WTC11 (cell line): Measurements from ENCODE around the gene ZNF578. TPM values are rescaled to one million over a fixed set of nuclear protein-coding genes. Genes with fewer than 3 reads are reported as not detected.

Experiments
- ATAC-seq: fragments of 200-7000 bp; cut with Tn5 transposase; 2 replicates; pipeline ENCODE4 v1.10.0; 2021; ENCODE audit warnings: mild to moderate bottlenecking, moderate library complexity
- CTCF ChIA-PET: fragments of 300-600 bp; sonication (Branson Sonifier 250); formaldehyde crosslinking; loops from one replicate; lab custom pipeline; 2021; ENCODE audit warnings: antibody characterized with exemption; lab: Charles Lee
- POLR2A ChIA-PET: fragments of 350-600 bp; sonication (Branson Sonifier 250); formaldehyde crosslinking; loops from one replicate; lab custom pipeline; 2021; ENCODE audit warnings: antibody characterized with exemption; lab: Charles Lee
- DNase-seq: peaks from one replicate; pipeline ENCODE4 v3.0.0; 2021; ENCODE audit warnings: low spot score
- H3K27ac Mint-ChIP-seq: 2 replicates; pipeline ENCODE4 v1.8.0; 2021; ENCODE audit warnings: mixed read lengths
- H3K27me3 Mint-ChIP-seq: 2 replicates; pipeline ENCODE4 v1.8.0; 2021; ENCODE audit warnings: low read depth, mild to moderate bottlenecking, moderate library complexity, mixed read lengths
- H3K36me3 Mint-ChIP-seq: 2 replicates; pipeline ENCODE4 v1.8.0; 2021; ENCODE audit warnings: mixed read lengths
- H3K4me1 Mint-ChIP-seq: 2 replicates; pipeline ENCODE4 v1.8.0; 2022; ENCODE audit warnings: mixed read lengths
- H3K4me3 Mint-ChIP-seq: 2 replicates; pipeline ENCODE4 v1.8.0; 2021; ENCODE audit warnings: mild to moderate bottlenecking, moderate library complexity, mixed read lengths
- H3K9me3 Mint-ChIP-seq: 2 replicates; pipeline ENCODE4 v1.8.0; 2021; ENCODE audit warnings: mixed read lengths
- ATF3 ChIP-seq: sonication (generic); formaldehyde crosslinking; conservative IDR thresholded peaks from 2 replicates; pipeline ENCODE4 v1.8.1; 2022; ENCODE audit warnings: mild to moderate bottlenecking, missing genetic modification reagents
- CBFB ChIP-seq: sonication (generic); formaldehyde crosslinking; IDR thresholded peaks from 2 replicates; pipeline ENCODE4 v1.8.1; 2022; ENCODE audit warnings: mild to moderate bottlenecking, low read depth, missing genetic modification reagents
- CDX4 ChIP-seq: fragments of 250-450 bp; sonication (Bioruptor Pico); IDR thresholded peaks from 2 replicates; pipeline ENCODE4 v1.9.0; 2021; ENCODE audit warnings: moderate library complexity, mild to moderate bottlenecking, inconsistent platforms, borderline replicate concordance
- FOXP1 ChIP-seq: sonication (generic); formaldehyde crosslinking; IDR thresholded peaks from 2 replicates; pipeline ENCODE4 v1.8.0; 2022; ENCODE audit warnings: missing genetic modification reagents, mild to moderate bottlenecking, moderate library complexity, borderline replicate concordance
- GABPB1 ChIP-seq: sonication (generic); formaldehyde crosslinking; IDR thresholded peaks from 2 replicates; pipeline ENCODE4 v1.8.1; 2023; ENCODE audit warnings: mild to moderate bottlenecking, missing genetic modification reagents
- GTF2I ChIP-seq: fragments of 250-450 bp; sonication (Bioruptor Pico); conservative IDR thresholded peaks from 2 replicates; pipeline ENCODE4 v1.4.0; 2021; ENCODE audit warnings: mild to moderate bottlenecking
- JAZF1 ChIP-seq: fragments of 250-450 bp; sonication (Bioruptor Pico); IDR thresholded peaks from 2 replicates; pipeline ENCODE4 v1.9.0; 2021; ENCODE audit warnings: moderate library complexity, mild to moderate bottlenecking, inconsistent platforms
- MYBL2 ChIP-seq: sonication (generic); formaldehyde crosslinking; IDR thresholded peaks from 2 replicates; pipeline ENCODE4 v1.8.1; 2023; ENCODE audit warnings: mild to moderate bottlenecking, moderate library complexity, missing genetic modification reagents
- NFYB ChIP-seq: sonication (generic); formaldehyde crosslinking; conservative IDR thresholded peaks from 2 replicates; pipeline ENCODE4 v1.8.0; 2022; ENCODE audit warnings: low read depth, missing genetic modification reagents
- SOX15 ChIP-seq: fragments of 250-450 bp; sonication (Bioruptor Pico); IDR thresholded peaks from 2 replicates; pipeline ENCODE4 v1.9.0; 2021; ENCODE audit warnings: mild to moderate bottlenecking
- TCF7 ChIP-seq: sonication (generic); formaldehyde crosslinking; IDR thresholded peaks from 2 replicates; pipeline ENCODE4 v1.8.0; 2022; ENCODE audit warnings: mild to moderate bottlenecking, low read depth, missing genetic modification reagents, moderate library complexity
- TEAD4 ChIP-seq: sonication (generic); formaldehyde crosslinking; IDR thresholded peaks from 2 replicates; pipeline ENCODE4 v1.8.0; 2022; ENCODE audit warnings: mild to moderate bottlenecking, missing genetic modification reagents
- TP53 ChIP-seq: sonication (generic); formaldehyde crosslinking; IDR thresholded peaks from 2 replicates; pipeline ENCODE4 v1.8.1; 2023; ENCODE audit warnings: mild to moderate bottlenecking, missing genetic modification reagents
- USF1 ChIP-seq: sonication (generic); formaldehyde crosslinking; IDR thresholded peaks from 2 replicates; pipeline ENCODE4 v1.8.0; 2022; ENCODE audit warnings: mild to moderate bottlenecking, missing genetic modification reagents
- ZMAT4 ChIP-seq: fragments of 250-450 bp; sonication (Bioruptor Pico); IDR thresholded peaks from 2 replicates; pipeline ENCODE4 v1.9.0; 2021; ENCODE audit warnings: mild to moderate bottlenecking
- ZNF232 ChIP-seq: sonication (generic); formaldehyde crosslinking; IDR thresholded peaks from 2 replicates; pipeline ENCODE4 v1.8.0; 2022; ENCODE audit warnings: mild to moderate bottlenecking, missing genetic modification reagents
- ZNF263 ChIP-seq: sonication (generic); formaldehyde crosslinking; IDR thresholded peaks from 2 replicates; pipeline ENCODE4 v1.8.1; 2022; ENCODE audit warnings: low read depth, mild to moderate bottlenecking, moderate library complexity, missing genetic modification reagents
- total RNA-seq: library from RNA; stranded (reverse); gene quantifications from 3 replicates; pipeline ENCODE4 v1.2.3, GENCODE V29; 2021
- TF ChIP-seq, protein P1 (sequence below): sonication (generic); formaldehyde crosslinking; IDR thresholded peaks from 2 replicates; pipeline ENCODE4 v1.8.0; 2022; ENCODE audit warnings: missing genetic modification reagents
- TF ChIP-seq, protein P2 (sequence below): fragments of 200-600 bp; IDR thresholded peaks from 2 replicates; pipeline ENCODE4 v1.8.0; 2022; ENCODE audit warnings: antibody characterized with exemption
- TF ChIP-seq, protein P3 (sequence below): sonication (generic); formaldehyde crosslinking; IDR thresholded peaks from 2 replicates; pipeline ENCODE4 v1.8.1; 2023; ENCODE audit warnings: mild to moderate bottlenecking, missing genetic modification reagents

Gene ZNF578
- total RNA-seq, 1 experiment from 2014 or later: 26.6 TPM

GRCh38 chr19:52527956-52528351 lies 74.6 kb downstream of the ZNF578 start:
- POLR2A ChIA-PET: no interaction called here
- ATAC-seq: peak; percentile 10
- Mint-ChIP-seq H3K36me3 (peaks cover 4% of the 10 kb centered on the region; the same call in 1 of the 2 replicates), H3K4me1 (peaks cover 33% of the 10 kb centered on the region), H3K27ac (peak overlapping the region; percentile 42), H3K9me3 (no peaks in the 10 kb centered on the region), H3K27me3 (no peaks in the 10 kb centered on the region), H3K4me3 (peak overlapping the region; percentile 97)
- peak; percentile 41 for DNase-seq
- peak; percentile 60; the same call in 1 of the 2 replicates for TF ChIP-seq MYBL2
- 0 out of 2 replicates have a peak, but pooled peaks have one; percentile 27 for TF ChIP-seq FOXP1 (CRISPR knock-in tag)
- no peak for TF ChIP-seq TCF7 (CRISPR knock-in tag)
- no peak for TF ChIP-seq GTF2I (CRISPR knock-in tag)
- TF ChIP-seq GABPB1 (CRISPR knock-in tag): 0 out of 2 replicates have a peak, but pooled peaks have one; percentile 8
- 0 out of 2 replicates have a peak, but pooled peaks have one; percentile 31 for TF ChIP-seq TP53 (CRISPR knock-in tag)
- TF ChIP-seq, protein P1, sequence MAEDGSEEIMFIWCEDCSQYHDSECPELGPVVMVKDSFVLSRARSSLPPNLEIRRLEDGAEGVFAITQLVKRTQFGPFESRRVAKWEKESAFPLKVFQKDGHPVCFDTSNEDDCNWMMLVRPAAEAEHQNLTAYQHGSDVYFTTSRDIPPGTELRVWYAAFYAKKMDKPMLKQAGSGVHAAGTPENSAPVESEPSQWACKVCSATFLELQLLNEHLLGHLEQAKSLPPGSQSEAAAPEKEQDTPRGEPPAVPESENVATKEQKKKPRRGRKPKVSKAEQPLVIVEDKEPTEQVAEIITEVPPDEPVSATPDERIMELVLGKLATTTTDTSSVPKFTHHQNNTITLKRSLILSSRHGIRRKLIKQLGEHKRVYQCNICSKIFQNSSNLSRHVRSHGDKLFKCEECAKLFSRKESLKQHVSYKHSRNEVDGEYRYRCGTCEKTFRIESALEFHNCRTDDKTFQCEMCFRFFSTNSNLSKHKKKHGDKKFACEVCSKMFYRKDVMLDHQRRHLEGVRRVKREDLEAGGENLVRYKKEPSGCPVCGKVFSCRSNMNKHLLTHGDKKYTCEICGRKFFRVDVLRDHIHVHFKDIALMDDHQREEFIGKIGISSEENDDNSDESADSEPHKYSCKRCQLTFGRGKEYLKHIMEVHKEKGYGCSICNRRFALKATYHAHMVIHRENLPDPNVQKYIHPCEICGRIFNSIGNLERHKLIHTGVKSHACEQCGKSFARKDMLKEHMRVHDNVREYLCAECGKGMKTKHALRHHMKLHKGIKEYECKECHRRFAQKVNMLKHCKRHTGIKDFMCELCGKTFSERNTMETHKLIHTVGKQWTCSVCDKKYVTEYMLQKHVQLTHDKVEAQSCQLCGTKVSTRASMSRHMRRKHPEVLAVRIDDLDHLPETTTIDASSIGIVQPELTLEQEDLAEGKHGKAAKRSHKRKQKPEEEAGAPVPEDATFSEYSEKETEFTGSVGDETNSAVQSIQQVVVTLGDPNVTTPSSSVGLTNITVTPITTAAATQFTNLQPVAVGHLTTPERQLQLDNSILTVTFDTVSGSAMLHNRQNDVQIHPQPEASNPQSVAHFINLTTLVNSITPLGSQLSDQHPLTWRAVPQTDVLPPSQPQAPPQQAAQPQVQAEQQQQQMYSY (CRISPR knock-in tag): 0 out of 2 replicates have a peak, but pooled peaks have one; percentile 1
- CTCF ChIA-PET: interaction anchor here (0.6 kb wide), 1 partner anchor 83 kb away, joined by 4 read pairs; no protein-coding TSS in a partner anchor

GRCh38 chr19:52532480-52532879 lies 79.1 kb downstream of the ZNF578 start:
- CTCF ChIA-PET: interaction anchor here (0.5 kb wide), 1 partner anchor 163 kb away, joined by 3 read pairs; the partner anchor contains the start of gene ZNF880
- no peak overlapping the region for H3K4me3 Mint-ChIP-seq
- ATAC-seq (no peak), DNase-seq (no peak)
- H3K27me3 Mint-ChIP-seq: peaks cover 8% of the 10 kb centered on the region
- peaks cover 41% of the 10 kb centered on the region for H3K4me1 Mint-ChIP-seq
- peak overlapping the region; percentile 75 for H3K27ac Mint-ChIP-seq
- peaks cover 6% of the 10 kb centered on the region; the same call in 1 of the 2 replicates for H3K36me3 Mint-ChIP-seq
- POLR2A ChIA-PET: no interaction called here
- TF ChIP-seq, protein P2, sequence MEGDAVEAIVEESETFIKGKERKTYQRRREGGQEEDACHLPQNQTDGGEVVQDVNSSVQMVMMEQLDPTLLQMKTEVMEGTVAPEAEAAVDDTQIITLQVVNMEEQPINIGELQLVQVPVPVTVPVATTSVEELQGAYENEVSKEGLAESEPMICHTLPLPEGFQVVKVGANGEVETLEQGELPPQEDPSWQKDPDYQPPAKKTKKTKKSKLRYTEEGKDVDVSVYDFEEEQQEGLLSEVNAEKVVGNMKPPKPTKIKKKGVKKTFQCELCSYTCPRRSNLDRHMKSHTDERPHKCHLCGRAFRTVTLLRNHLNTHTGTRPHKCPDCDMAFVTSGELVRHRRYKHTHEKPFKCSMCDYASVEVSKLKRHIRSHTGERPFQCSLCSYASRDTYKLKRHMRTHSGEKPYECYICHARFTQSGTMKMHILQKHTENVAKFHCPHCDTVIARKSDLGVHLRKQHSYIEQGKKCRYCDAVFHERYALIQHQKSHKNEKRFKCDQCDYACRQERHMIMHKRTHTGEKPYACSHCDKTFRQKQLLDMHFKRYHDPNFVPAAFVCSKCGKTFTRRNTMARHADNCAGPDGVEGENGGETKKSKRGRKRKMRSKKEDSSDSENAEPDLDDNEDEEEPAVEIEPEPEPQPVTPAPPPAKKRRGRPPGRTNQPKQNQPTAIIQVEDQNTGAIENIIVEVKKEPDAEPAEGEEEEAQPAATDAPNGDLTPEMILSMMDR: no peak
- TF ChIP-seq SOX15 (CRISPR knock-in tag): no peak
- TF ChIP-seq ATF3 (CRISPR knock-in tag): no peak
- TF ChIP-seq JAZF1 (CRISPR knock-in tag): no peak
- no peak for TF ChIP-seq ZNF263
- TF ChIP-seq CDX4: no peak
- no peak for TF ChIP-seq CBFB (CRISPR knock-in tag)
- TF ChIP-seq ZNF232 (CRISPR knock-in tag): no peak
- TF ChIP-seq ZMAT4 (CRISPR knock-in tag): no peak
- TF ChIP-seq, protein P3, sequence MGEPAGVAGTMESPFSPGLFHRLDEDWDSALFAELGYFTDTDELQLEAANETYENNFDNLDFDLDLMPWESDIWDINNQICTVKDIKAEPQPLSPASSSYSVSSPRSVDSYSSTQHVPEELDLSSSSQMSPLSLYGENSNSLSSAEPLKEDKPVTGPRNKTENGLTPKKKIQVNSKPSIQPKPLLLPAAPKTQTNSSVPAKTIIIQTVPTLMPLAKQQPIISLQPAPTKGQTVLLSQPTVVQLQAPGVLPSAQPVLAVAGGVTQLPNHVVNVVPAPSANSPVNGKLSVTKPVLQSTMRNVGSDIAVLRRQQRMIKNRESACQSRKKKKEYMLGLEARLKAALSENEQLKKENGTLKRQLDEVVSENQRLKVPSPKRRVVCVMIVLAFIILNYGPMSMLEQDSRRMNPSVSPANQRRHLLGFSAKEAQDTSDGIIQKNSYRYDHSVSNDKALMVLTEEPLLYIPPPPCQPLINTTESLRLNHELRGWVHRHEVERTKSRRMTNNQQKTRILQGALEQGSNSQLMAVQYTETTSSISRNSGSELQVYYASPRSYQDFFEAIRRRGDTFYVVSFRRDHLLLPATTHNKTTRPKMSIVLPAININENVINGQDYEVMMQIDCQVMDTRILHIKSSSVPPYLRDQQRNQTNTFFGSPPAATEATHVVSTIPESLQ (CRISPR knock-in tag): no peak
- no peak for TF ChIP-seq TEAD4 (CRISPR knock-in tag)
- no peak for TF ChIP-seq NFYB (CRISPR knock-in tag)
- TF ChIP-seq USF1: no peak
- TF ChIP-seq, all 79 proteins: peak for 0
- no peaks in the 10 kb centered on the region for H3K9me3 Mint-ChIP-seq
